Right lobe of liver (tissue), 6 donors: ENCODE results near the gene FADS1. TPM values are rescaled to one million over a fixed set of nuclear protein-coding genes. Genes with fewer than 3 reads are reported as not detected.

ENCODE experiments used
- ATAC-seq, 4 donors: fragments of 200-7000 bp; cut with Tn5 transposase; one replicate each; pipeline ENCODE4 v1.9.1; 2020; ENCODE audit warnings: mild to moderate bottlenecking in 4 of 4, moderate library complexity in 4 of 4
- DNase-seq, 3 donors: peaks; one replicate each; pipeline ENCODE4 v3.0.0-alpha.2; 2020
- H3K27ac ChIP-seq, 3 donors: fragments of 200-600 bp; one replicate each; pipeline ENCODE4 v1.8.0; 2022
- H3K27me3 ChIP-seq, 2 donors: fragments of 200-600 bp; one replicate each; pipeline ENCODE4 v1.8.0; 2022
- H3K36me3 ChIP-seq, 4 donors: fragments of 200-600 bp; sonication (generic) in 1 of 4; one replicate each; pipeline versions ENCODE4 v1.5.1 to v1.8.0; 2017 to 2022; ENCODE audit warnings: control low read depth in 1 of 4
- H3K4me1 ChIP-seq, 4 donors: fragments of 200-600 bp; sonication (generic) in 1 of 4; one replicate each; pipeline versions ENCODE4 v1.5.1 to v1.8.0; 2017 to 2022; ENCODE audit warnings: control low read depth in 1 of 4
- H3K4me3 ChIP-seq, 3 donors: fragments of 200-600 bp; one replicate each; pipeline ENCODE4 v1.8.0; 2022
- H3K9me3 ChIP-seq, 4 donors: fragments of 200-600 bp; sonication (generic) in 1 of 4; one replicate each; pipeline versions ENCODE4 v1.5.1 to v1.8.0; 2017 to 2022; ENCODE audit warnings: control low read depth in 1 of 4
- POLR2A ChIP-seq: fragments of 450-650 bp; IDR thresholded peaks from one replicate; pipeline ENCODE4 v1.6.1; 2017; ENCODE audit warnings: antibody characterized with exemption, mild to moderate bottlenecking
- WGBS: methylation state at CpG from one replicate; pipeline ENCODE4 v1.1.6; 2018; ENCODE audit warnings: low coverage, low lambda C conversion rate; ENCODE audit not compliant: insufficient coverage; ENCODE audit errors: missing lambda C conversion rate; 5-methylcytosine and 5-hydroxymethylcytosine counted together
- intact Hi-C, 2 donors: fragments of 100-400 bp; cut with DNase I; formaldehyde crosslinking; loops; one replicate each; pipeline versions ENCODE4 v1.11.2 to v1.14.1; 2022
- total RNA-seq, 6 experiments: library from RNA; depleted of rRNA in 2 of 6; stranded (reverse); fragments of >200 nt in 2 of 6; fragmentation: NEBNext Ultra II Directional in 3 of 6; extraction: Animal tissue kit (Norgen Biotek cat#: 25700) in 3 of 6; gene quantifications; one replicate each; pipeline versions ENCODE4 v1.1.0 to v1.2.4, GENCODE V29; 2016 to 2023
- TF ChIP-seq, protein P1 (sequence below), 4 donors: fragments of 200-600 bp in 3 of 4; fragments of 450-650 bp in 1 of 4; IDR thresholded peaks; one replicate each; pipeline versions ENCODE4 v1.5.1 to v1.8.0; 2016 to 2022; ENCODE audit warnings: antibody characterized with exemption in 4 of 4, mild to moderate bottlenecking in 2 of 4
- donor health status: DM: no; HTN: yes; CAD: no.
- donor health status: DM: no; HTN: no; CAD: no.
- donor health status: DM: no; HTN: no; CAD: no.
- donor health status: DM: no; HTN: yes; CAD: no.
- donor health status: DM: no; HTN: yes; CAD: no.

FADS1 gene
- total RNA-seq, 6 experiments from 2014 or later = 18.3 to 87.6 (median 34.8) TPM

DNA sequence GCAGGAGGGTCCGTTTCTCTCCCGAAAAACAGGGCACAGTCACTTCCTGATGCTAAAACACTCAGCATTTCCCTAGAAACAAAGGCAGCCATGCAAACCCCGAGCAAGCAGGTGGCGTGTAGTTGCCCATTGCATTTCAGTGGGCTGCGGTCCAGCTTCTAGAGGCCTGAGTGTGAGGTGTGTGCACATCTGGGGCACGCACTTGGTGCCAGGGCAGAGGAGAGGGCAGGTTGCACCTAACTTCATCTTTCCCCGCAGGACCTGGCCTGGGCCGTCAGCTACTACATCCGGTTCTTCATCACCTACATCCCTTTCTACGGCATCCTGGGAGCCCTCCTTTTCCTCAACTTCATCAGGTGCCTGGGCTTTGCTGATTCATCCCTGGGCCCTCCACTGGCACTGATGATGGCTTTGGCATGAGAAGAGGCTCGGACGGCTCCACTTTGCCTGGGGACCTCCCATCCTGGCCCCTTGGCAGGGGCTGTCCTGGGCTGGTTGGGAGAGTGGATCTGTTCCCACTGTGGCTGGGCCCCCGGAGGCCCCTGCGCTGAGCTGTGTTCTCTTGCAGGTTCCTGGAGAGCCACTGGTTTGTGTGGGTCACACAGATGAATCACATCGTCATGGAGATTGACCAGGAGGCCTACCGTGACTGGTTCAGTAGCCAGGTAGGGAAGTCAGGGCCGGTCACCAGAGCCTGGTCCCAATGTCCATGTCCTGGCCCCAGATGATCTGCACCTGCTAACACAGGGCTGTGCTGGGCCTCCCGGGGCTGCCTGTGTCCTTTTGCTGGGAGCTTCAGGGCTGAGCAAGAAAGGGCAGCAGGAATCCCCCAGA, 46.1 kb upstream of the FADS1 start:
- 84% methylated on average over 3 of the region's 18 CpGs for WGBS

DNA sequence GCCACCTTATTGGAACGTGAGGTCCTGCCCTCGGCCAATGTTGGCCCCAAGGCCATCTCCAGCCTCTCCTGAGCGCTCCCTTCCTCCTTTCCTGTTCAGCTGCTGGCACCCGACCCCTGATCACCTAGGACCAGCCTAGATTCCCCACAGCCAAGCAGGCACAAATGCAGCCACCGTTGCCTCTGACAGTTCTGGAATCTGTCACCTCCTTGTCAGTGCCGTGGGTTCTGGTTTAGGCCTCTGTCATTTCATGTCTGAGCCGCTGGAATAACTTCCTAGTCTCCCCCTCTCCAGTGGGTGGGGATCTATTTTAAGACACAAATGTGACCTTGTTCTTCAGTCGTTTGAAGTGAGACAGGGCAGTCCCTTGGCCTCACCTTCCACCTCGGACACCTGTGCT, 44.8 kb upstream of the FADS1 start:
- ATAC-seq = no peak
- H3K9me3 ChIP-seq = no peaks in the 10 kb centered on the region
- H3K4me1 ChIP-seq = no peaks in the 10 kb centered on the region
- TF ChIP-seq, protein P1, sequence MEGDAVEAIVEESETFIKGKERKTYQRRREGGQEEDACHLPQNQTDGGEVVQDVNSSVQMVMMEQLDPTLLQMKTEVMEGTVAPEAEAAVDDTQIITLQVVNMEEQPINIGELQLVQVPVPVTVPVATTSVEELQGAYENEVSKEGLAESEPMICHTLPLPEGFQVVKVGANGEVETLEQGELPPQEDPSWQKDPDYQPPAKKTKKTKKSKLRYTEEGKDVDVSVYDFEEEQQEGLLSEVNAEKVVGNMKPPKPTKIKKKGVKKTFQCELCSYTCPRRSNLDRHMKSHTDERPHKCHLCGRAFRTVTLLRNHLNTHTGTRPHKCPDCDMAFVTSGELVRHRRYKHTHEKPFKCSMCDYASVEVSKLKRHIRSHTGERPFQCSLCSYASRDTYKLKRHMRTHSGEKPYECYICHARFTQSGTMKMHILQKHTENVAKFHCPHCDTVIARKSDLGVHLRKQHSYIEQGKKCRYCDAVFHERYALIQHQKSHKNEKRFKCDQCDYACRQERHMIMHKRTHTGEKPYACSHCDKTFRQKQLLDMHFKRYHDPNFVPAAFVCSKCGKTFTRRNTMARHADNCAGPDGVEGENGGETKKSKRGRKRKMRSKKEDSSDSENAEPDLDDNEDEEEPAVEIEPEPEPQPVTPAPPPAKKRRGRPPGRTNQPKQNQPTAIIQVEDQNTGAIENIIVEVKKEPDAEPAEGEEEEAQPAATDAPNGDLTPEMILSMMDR (IDR thresholded peaks at IDR 0.05) = no peak
- no peak for TF ChIP-seq POLR2A
- H3K36me3 ChIP-seq = peaks cover 0 to 4% (median 0%) of the 10 kb centered on the region in 4 donors
- no peaks in the 10 kb centered on the region for H3K27me3 ChIP-seq
- 73% methylated on average over 5 of the region's 9 CpGs for WGBS
- DNase-seq = no peak
- no peak overlapping the region for H3K4me3 ChIP-seq
- intact Hi-C loops = no loop called here
- no peak overlapping the region for H3K27ac ChIP-seq

More for the DNA sequence above, 46.1 kb upstream of the FADS1 start:
- no peak for ATAC-seq
- Histone ChIP-seq H3K9me3 (no peaks in the 10 kb centered on the region), H3K4me1 (no peaks in the 10 kb centered on the region), H3K4me3 (no peak overlapping the region), H3K36me3 (peaks cover 0 to 4% (median 0%) of the 10 kb centered on the region in 4 donors), H3K27me3 (no peaks in the 10 kb centered on the region), H3K27ac (no peak overlapping the region)
- DNase-seq = no peak
- intact Hi-C loops = no loop called here
- TF ChIP-seq, protein P1 (IDR thresholded peaks at IDR 0.05) = no peak
- no peak for TF ChIP-seq POLR2A

DNA sequence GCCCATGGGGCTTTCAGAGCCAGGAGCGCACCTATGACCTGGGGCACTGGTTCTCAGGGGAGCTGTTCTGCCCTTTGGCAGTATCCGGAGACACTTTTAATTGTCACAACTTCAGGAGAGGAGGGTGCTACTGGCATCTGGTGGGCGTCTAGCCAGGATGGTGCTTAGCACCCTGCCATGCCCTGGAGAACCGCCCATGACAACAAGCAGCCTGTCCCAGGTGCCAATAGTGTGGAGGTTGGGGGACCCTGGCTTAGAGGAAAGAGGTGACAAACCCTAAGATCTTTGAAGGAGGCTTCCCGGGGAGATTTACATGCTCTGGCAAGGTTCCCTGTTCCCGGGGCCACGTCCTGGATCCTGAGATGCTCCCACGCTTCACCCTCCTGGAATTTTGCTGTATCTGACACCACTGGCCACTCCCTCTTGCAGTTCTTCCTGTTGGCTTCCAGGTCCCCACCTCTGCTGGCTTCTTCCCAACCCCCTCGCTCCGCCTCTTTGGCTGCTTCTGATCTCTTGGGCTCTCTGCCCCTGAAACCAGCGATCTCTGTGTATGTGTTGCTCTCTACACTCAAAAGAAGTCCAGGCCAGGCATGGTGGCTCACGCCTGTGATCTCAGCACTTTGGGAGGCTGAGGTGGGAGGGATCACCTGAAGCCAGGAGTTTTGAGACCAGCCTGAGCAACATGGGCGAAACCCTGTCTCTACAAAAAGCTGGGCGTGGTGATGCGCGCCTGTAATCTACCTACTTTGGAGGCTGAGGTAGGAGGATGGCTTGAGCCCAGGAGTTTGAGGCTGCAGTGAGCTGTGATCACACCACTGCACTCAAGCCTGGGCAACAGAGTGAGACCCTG, 43.5 kb upstream of the FADS1 start:
- TF ChIP-seq, protein P1 (IDR thresholded peaks at IDR 0.05) = no peak
- Histone ChIP-seq H3K4me3 (no peak overlapping the region), H3K27me3 (no peaks in the 10 kb centered on the region), H3K27ac (no peak overlapping the region), H3K9me3 (no peaks in the 10 kb centered on the region), H3K4me1 (no peaks in the 10 kb centered on the region), H3K36me3 (peaks cover 0 to 4% (median 0%) of the 10 kb centered on the region in 4 donors)
- WGBS = 55% methylated on average over 8 of the region's 16 CpGs
- intact Hi-C loops = no loop called here
- peak; percentile 54 to 81 (median 73) for DNase-seq
- ATAC-seq = peak; percentile 63 to 89 (median 70)

DNA sequence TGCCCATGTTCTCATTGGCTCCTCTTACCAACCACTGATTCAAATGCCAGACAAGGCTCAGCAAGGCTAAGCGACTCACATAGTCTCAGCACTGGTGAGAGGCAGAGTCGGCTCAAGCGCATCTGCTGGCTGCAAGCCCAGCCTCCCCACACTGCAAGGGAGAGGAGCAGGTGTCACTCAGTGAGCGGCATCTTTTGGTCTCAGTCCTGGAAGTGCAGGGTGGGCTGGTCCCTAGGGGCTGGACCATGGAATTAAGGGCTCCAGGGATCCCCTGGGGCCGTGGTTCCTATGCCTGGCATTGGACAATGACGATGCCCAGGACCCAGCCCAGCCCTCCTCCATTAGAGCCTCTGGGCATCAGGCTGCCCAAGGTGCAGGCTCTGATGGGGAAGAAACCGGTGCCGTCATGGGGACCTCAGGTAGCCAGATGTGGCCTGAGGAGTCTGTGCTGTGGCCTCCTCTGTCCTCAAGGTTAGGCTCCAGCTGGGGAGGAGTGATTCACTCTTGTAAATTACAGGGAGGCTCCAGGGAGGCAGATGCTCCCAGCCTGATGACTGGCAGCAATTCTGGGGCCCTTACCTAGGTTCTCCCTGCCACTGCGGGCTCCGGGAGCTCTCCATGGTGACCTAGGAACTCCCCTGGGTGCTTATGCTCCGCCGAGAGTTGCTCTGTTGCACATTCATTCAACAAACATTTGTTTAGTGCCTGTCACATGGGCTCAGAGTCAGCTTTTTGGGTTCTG, 39.3 kb upstream of the FADS1 start:
- H3K4me1 ChIP-seq = no peaks in the 10 kb centered on the region
- H3K4me3 ChIP-seq = no peak overlapping the region
- TF ChIP-seq, protein P1 (IDR thresholded peaks at IDR 0.05) = no peak
- no peak for TF ChIP-seq POLR2A
- H3K9me3 ChIP-seq = no peaks in the 10 kb centered on the region
- peaks cover 0 to 5% (median 0%) of the 10 kb centered on the region in 4 donors for H3K36me3 ChIP-seq
- no peak for DNase-seq
- intact Hi-C loops = no loop called here
- no peak for ATAC-seq
- H3K27ac ChIP-seq = no peak overlapping the region
- WGBS = 59% methylated on average over 5 of the region's 12 CpGs
- H3K27me3 ChIP-seq = no peaks in the 10 kb centered on the region
